SU-DHL-6 (cell line): ENCODE data around the gene BNIP5.

Experiments
- H2AFZ ChIP-seq: fragments of 200-600 bp; sonication (generic); 2 replicates; pipeline ENCODE4 v1.6.1; 2014; ENCODE audit warnings: low read depth, mild to moderate bottlenecking, moderate library complexity, mixed read lengths, antibody characterized with exemption, low read length; ENCODE audit not compliant: severe bottlenecking
- H3F3A ChIP-seq: fragments of 200-600 bp; shearing (Covaris generic); 2 replicates; pipeline ENCODE4 v1.6.0; 2016; ENCODE audit warnings: antibody characterized with exemption, mild to moderate bottlenecking; ENCODE audit not compliant: insufficient read depth
- H3K27ac ChIP-seq: fragments of 200-600 bp; sonication (generic); 2 replicates; pipeline ENCODE4 v1.5.1; 2016; ENCODE audit warnings: low read depth, mild to moderate bottlenecking, low read length, moderate library complexity, mixed read lengths
- H3K27me3 ChIP-seq: fragments of 200-600 bp; sonication (generic), shearing (Covaris generic); 2 replicates; pipeline ENCODE4 v1.6.0; 2014; ENCODE audit warnings: mild to moderate bottlenecking, low read length
- H3K36me3 ChIP-seq: fragments of 200-600 bp; sonication (generic); 2 replicates; pipeline ENCODE4 v1.6.1; 2014; ENCODE audit warnings: mild to moderate bottlenecking, low read length, mixed read lengths
- H3K4me2 ChIP-seq: fragments of 300-600, 200-600 bp; shearing (Covaris generic), sonication (generic); 2 replicates; pipeline ENCODE4 v1.6.0; 2014; ENCODE audit warnings: low read length, low read depth, mild to moderate bottlenecking; ENCODE audit not compliant: poor library complexity, severe bottlenecking
- H3K4me3 ChIP-seq: fragments of 200-600 bp; sonication (generic); 2 replicates; pipeline ENCODE4 v1.5.1; 2014; ENCODE audit warnings: antibody characterized with exemption, low read length, mild to moderate bottlenecking, mixed read lengths; ENCODE audit not compliant: insufficient read depth, poor library complexity, severe bottlenecking
- H3K79me2 ChIP-seq: fragments of 200-600 bp; sonication (generic); 2 replicates; pipeline ENCODE4 v1.6.1; 2014; ENCODE audit warnings: mild to moderate bottlenecking, low read length, moderate library complexity; ENCODE audit not compliant: insufficient read depth
- H3K9ac ChIP-seq: fragments of 200-600 bp; sonication (generic); 2 replicates; pipeline ENCODE4 v1.7.0; 2014; ENCODE audit warnings: mild to moderate bottlenecking, low read length
- H3K9me2 ChIP-seq: fragments of 200-600 bp; sonication (generic); replicated peaks from 2 replicates; pipeline ENCODE4 v1.6.1; 2014; ENCODE audit warnings: low read length; ENCODE audit not compliant: insufficient read depth
- H3K9me3 ChIP-seq: fragments of 200-600 bp; sonication (generic); 2 replicates; pipeline ENCODE4 v1.6.1; 2014; ENCODE audit warnings: low read length, mixed read lengths; ENCODE audit not compliant: insufficient read depth
- H4K20me1 ChIP-seq: fragments of 200-600 bp; sonication (generic); 2 replicates; pipeline ENCODE4 v1.6.1; 2014; ENCODE audit warnings: low read depth, mild to moderate bottlenecking, antibody characterized with exemption, low read length, moderate library complexity, mixed read lengths
- CTCF ChIP-seq: fragments of 200-600 bp; sonication (generic); IDR thresholded peaks from one replicate; pipeline ENCODE4 v1.5.1; 2017; ENCODE audit warnings: antibody characterized with exemption, mild to moderate bottlenecking, low read length, moderate library complexity; ENCODE audit not compliant: insufficient read depth, poor library complexity, severe bottlenecking
- EZH2phosphoT487 ChIP-seq: fragments of 200-600 bp; sonication (generic), shearing (Covaris generic); conservative IDR thresholded peaks from 2 replicates; pipeline ENCODE4 v1.6.1; 2018; ENCODE audit warnings: mild to moderate bottlenecking, antibody characterized with exemption, low read length, moderate library complexity, mixed read lengths

BNIP5 gene

GRCh38 chr6:36323062-36323461 is 13.6 kb downstream of the BNIP5 start:
- Histone ChIP-seq H3K27ac (no peak overlapping the region), H3K4me2 (no peak overlapping the region)
- TF ChIP-seq CTCF = no peak
- no peak for TF ChIP-seq EZH2phosphoT487

GRCh38 chr6:36322591-36322990 is 14.1 kb downstream of the BNIP5 start:
- H3K27me3 ChIP-seq = no peaks in the 10 kb centered on the region
- H3K4me3 ChIP-seq = no peak overlapping the region
- H4K20me1 ChIP-seq = no peaks in the 10 kb centered on the region
- no peaks in the 10 kb centered on the region for H3K79me2 ChIP-seq
- H3K27ac ChIP-seq = no peak overlapping the region
- no peaks in the 10 kb centered on the region for H3K9me2 ChIP-seq
- no peak for TF ChIP-seq EZH2phosphoT487
- TF ChIP-seq CTCF = no peak
- H3K36me3 ChIP-seq = no peaks in the 10 kb centered on the region
- no peak overlapping the region for H3K4me2 ChIP-seq
- no peaks in the 10 kb centered on the region for H3F3A ChIP-seq
- no peak overlapping the region for H3K9ac ChIP-seq
- H2AFZ ChIP-seq = no peak overlapping the region
- no peaks in the 10 kb centered on the region for H3K9me3 ChIP-seq

More at GRCh38 chr6:36323062-36323461, 13.6 kb downstream of the BNIP5 start:
- H3K36me3 ChIP-seq = no peaks in the 10 kb centered on the region
- no peak overlapping the region for H3K9ac ChIP-seq
- H4K20me1 ChIP-seq = no peaks in the 10 kb centered on the region
- H3K9me2 ChIP-seq = no peaks in the 10 kb centered on the region
- no peaks in the 10 kb centered on the region for H3K27me3 ChIP-seq
- H3K79me2 ChIP-seq = no peaks in the 10 kb centered on the region
- H3K4me3 ChIP-seq = no peak overlapping the region
- no peak overlapping the region for H2AFZ ChIP-seq
- no peaks in the 10 kb centered on the region for H3F3A ChIP-seq
- no peaks in the 10 kb centered on the region for H3K9me3 ChIP-seq

- H3K4me3 ChIP-seq = no peak overlapping the region
- H3K27me3 ChIP-seq = no peaks in the 10 kb centered on the region
- H3K9ac ChIP-seq = no peak overlapping the region
- no peak overlapping the region for H3K27ac ChIP-seq
- TF ChIP-seq CTCF = no peak
- TF ChIP-seq EZH2phosphoT487 = no peak
- no peaks in the 10 kb centered on the region for H4K20me1 ChIP-seq
- H3K79me2 ChIP-seq = no peaks in the 10 kb centered on the region
- H2AFZ ChIP-seq = no peak overlapping the region
- H3K9me3 ChIP-seq = no peaks in the 10 kb centered on the region
- no peaks in the 10 kb centered on the region for H3K36me3 ChIP-seq
- H3F3A ChIP-seq = no peaks in the 10 kb centered on the region
- no peaks in the 10 kb centered on the region for H3K9me2 ChIP-seq
- no peak overlapping the region for H3K4me2 ChIP-seq
Measured at GRCh38 chr6:36320475-36320874, 16.2 kb downstream of the BNIP5 start.
